SK-N-MC (cell line): ENCODE results near the gene SLC35A2.

ENCODE experiments used
- DNase-seq: peaks from one replicate; pipeline ENCODE4 v3.0.0-alpha.2; 2011; ENCODE audit warnings: low read depth, low spot score
- H3K27ac ChIP-seq: fragments of 200-600 bp; sonication (generic); 2 replicates; pipeline ENCODE4 v1.5.1; 2016; ENCODE audit warnings: mixed run types
- H3K36me3 ChIP-seq: fragments of 200-600 bp; sonication (generic); 2 replicates; pipeline ENCODE4 v1.6.1; 2017; ENCODE audit warnings: antibody characterized with exemption, low read length, mixed read lengths; ENCODE audit not compliant: insufficient read depth
- H3K4me3 ChIP-seq: fragments of 200-600 bp; sonication (generic); 2 replicates; pipeline ENCODE4 v1.5.1; 2016
- H3K9ac ChIP-seq: fragments of 200-600 bp; sonication (generic); 2 replicates; pipeline ENCODE4 v1.8.0; 2017; ENCODE audit warnings: mixed run types, mixed read lengths; ENCODE audit not compliant: insufficient read length
- H3K9me3 ChIP-seq: fragments of 200-600 bp; sonication (generic); 2 replicates; pipeline ENCODE4 v1.6.1; 2017; ENCODE audit warnings: low read depth, mild to moderate bottlenecking, antibody characterized with exemption, low read length, moderate library complexity, mixed read lengths
- EZH2 ChIP-seq: fragments of 200-600 bp; sonication (generic); IDR thresholded peaks from one replicate; pipeline ENCODE4 v1.6.1; 2017; ENCODE audit warnings: antibody characterized with exemption
- FOXP2 ChIP-seq: optimal IDR thresholded peaks from 2 replicates; pipeline ENCODE3; 2011; ENCODE audit warnings: mild to moderate bottlenecking, moderate library complexity; ENCODE audit not compliant: insufficient read depth; ENCODE audit errors: extremely low read length, control extremely low read depth
- POLR2AphosphoS5 ChIP-seq: IDR thresholded peaks from 2 replicates; pipeline ENCODE4 v1.6.1; 2012; ENCODE audit warnings: mild to moderate bottlenecking, low read depth, low read length, borderline replicate concordance

Gene SLC35A2

GRCh38 chrX:48919360-48919841 lies 8.0 kb upstream of the SLC35A2 start:
- Histone ChIP-seq H3K9me3 (no peaks in the 10 kb centered on the region), H3K27ac (no peak overlapping the region), H3K36me3 (peaks cover 8% of the 10 kb centered on the region; the same call in 1 of the 2 replicates), H3K4me3 (peak overlapping the region; percentile 80), H3K9ac (no peak overlapping the region)
- no peak for DNase-seq
- TF ChIP-seq FOXP2 (no peak), POLR2AphosphoS5 (no peak)

- no peak within 1 kb of the TSS for H3K27ac ChIP-seq
- TF ChIP-seq POLR2AphosphoS5 (peak; percentile 90), EZH2 (no peak)
- DNase-seq: peak; percentile 77
- peak within 1 kb of the TSS; percentile 70 for H3K9ac ChIP-seq
- peaks cover 8% of the 10 kb centered on the region; the same call in 1 of the 2 replicates for H3K36me3 ChIP-seq
- peak within 1 kb of the TSS; percentile 80 for H3K4me3 ChIP-seq
- no peaks in the 10 kb centered on the region for H3K9me3 ChIP-seq
These were observed 7.3 kb upstream of the SLC35A2 start, which contains the start of gene PIM2 for GRCh38 chrX:48918643-48919340. TSS of gene PIM2 (minus strand) at chrX:48919024. CDS start at chrX:48918834, 190 bp downstream.

- no peak for TF ChIP-seq EZH2
- TF ChIP-seq POLR2AphosphoS5: no peak
- TF ChIP-seq FOXP2: no peak
- peaks cover 8% of the 10 kb centered on the region; the same call in 1 of the 2 replicates for H3K36me3 ChIP-seq
- no peak overlapping the region for H3K27ac ChIP-seq
- H3K9me3 ChIP-seq: no peaks in the 10 kb centered on the region
- no peak for DNase-seq
- peak overlapping the region; percentile 70 for H3K9ac ChIP-seq
- H3K4me3 ChIP-seq: peak overlapping the region; percentile 80
These were observed 6.8 kb upstream of the SLC35A2 start for GRCh38 chrX:48918301-48918642.

- H3K36me3 ChIP-seq: peaks cover 8% of the 10 kb centered on the region; the same call in 1 of the 2 replicates
- TF ChIP-seq EZH2: no peak
- no peak for TF ChIP-seq POLR2AphosphoS5
- TF ChIP-seq FOXP2: no peak
- H3K9me3 ChIP-seq: no peaks in the 10 kb centered on the region
- H3K9ac ChIP-seq: no peak overlapping the region
- peak overlapping the region; percentile 80 for H3K4me3 ChIP-seq
- DNase-seq: no peak
- H3K27ac ChIP-seq: no peak overlapping the region
These were observed 5.9 kb upstream of the SLC35A2 start for GRCh38 chrX:48917139-48918001.

GRCh38 chrX:48914593-48915493 lies 3.4 kb upstream of the SLC35A2 start:
- H3K27ac ChIP-seq: no peak overlapping the region
- no peak overlapping the region for H3K4me3 ChIP-seq
- no peak overlapping the region for H3K9ac ChIP-seq
- no peaks in the 10 kb centered on the region for H3K9me3 ChIP-seq
- DNase-seq: no peak
- TF ChIP-seq FOXP2: no peak
- TF ChIP-seq POLR2AphosphoS5: no peak
- TF ChIP-seq EZH2: no peak
- peaks cover 8% of the 10 kb centered on the region; the same call in 1 of the 2 replicates for H3K36me3 ChIP-seq

GRCh38 chrX:48913605-48914366 lies 2.3 kb upstream of the SLC35A2 start:
- Histone ChIP-seq H3K9me3 (no peaks in the 10 kb centered on the region), H3K27ac (no peak overlapping the region), H3K9ac (no peak overlapping the region), H3K4me3 (no peak overlapping the region), H3K36me3 (peaks cover 8% of the 10 kb centered on the region; the same call in 1 of the 2 replicates)
- DNase-seq: no peak
- TF ChIP-seq FOXP2 (no peak), EZH2 (no peak), POLR2AphosphoS5 (no peak)

- Histone ChIP-seq H3K27ac (no peak overlapping the region), H3K4me3 (peak overlapping the region; percentile 78), H3K36me3 (peaks cover 6% of the 10 kb centered on the region; the same call in 1 of the 2 replicates), H3K9me3 (no peaks in the 10 kb centered on the region), H3K9ac (peak overlapping the region; percentile 79)
- no peak for DNase-seq
- TF ChIP-seq FOXP2 (no peak), POLR2AphosphoS5 (no peak), EZH2 (no peak)
These were observed 477 bp downstream of the SLC35A2 start for GRCh38 chrX:48910926-48911411.
